Hepatocyte (in vitro differentiated cells): ENCODE measurements around the gene CNIH3.

Experiments
- CTCF ChIP-seq: fragments of 200-600 bp; sonication (generic); IDR thresholded peaks from 2 replicates; pipeline ENCODE4 v1.5.1; 2016; ENCODE audit warnings: antibody characterized with exemption, mild to moderate bottlenecking; ENCODE audit not compliant: poor library complexity
- EZH2 ChIP-seq: fragments of 200-600 bp; sonication (generic); IDR thresholded peaks from 2 replicates; pipeline ENCODE4 v1.6.1; 2016; ENCODE audit warnings: antibody characterized with exemption, mild to moderate bottlenecking, borderline replicate concordance

DNA sequence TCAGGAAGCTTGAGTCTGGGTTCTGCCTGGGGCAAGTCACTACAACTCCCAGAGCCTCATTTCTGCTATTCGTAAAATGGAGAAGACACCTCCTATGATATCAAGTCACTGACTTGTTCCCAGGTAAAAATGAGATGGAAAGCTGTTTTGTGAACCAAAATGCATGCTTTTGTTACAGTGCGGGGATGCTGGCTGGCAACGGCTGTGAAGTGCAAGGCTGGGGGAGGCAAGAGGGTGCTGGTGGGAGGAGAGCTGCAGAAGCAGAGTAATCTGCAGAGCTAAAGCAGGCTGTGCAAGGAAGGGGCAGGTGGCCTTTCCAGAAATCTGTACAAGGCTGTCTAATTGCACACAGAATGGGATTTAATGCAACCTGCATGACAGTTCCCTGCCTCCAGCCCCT lies 150.9 kb downstream of the CNIH3 start:
- TF ChIP-seq CTCF (no peak), EZH2 (no peak)
